MCF 10A (cell line): ENCODE results near the gene TMEM74B. TPM values are rescaled to one million over a fixed set of nuclear protein-coding genes. Genes with fewer than 3 reads are reported as not detected.
A peak's percentile ranks its signal among the peaks of the same experiment; 100 is the strongest.

Experiments
- BruUV-seq: library from RNA; stranded (reverse); fragments of 400-500 nt; replicated peaks from 2 replicates; lab custom pipeline; 2021; lab: Mats Ljungman, UMichigan
- CTCF ChIA-PET: fragments of 300-600 bp; sonication (Branson Sonifier 250); formaldehyde crosslinking; extraction: SDS; loops from one replicate; lab custom pipeline; 2021; ENCODE audit warnings: antibody characterized with exemption, inconsistent platforms; lab: Yijun Ruan, JAX
- POLR2A ChIA-PET: fragments of 300-600, 350-650 bp; sonication (Branson Sonifier 250); formaldehyde crosslinking; extraction: SDS; loops from one replicate; lab custom pipeline; 2020; ENCODE audit warnings: antibody characterized with exemption, inconsistent platforms; lab: Yijun Ruan, JAX
- DNase-seq: peaks from one replicate; pipeline ENCODE4 v3.0.0-alpha.2; 2018; ENCODE audit not compliant: unreplicated experiment
- H3K27ac Mint-ChIP-seq: one replicate; pipeline ENCODE4 v1.8.0; 2022; ENCODE audit warnings: mild to moderate bottlenecking, low read depth, mixed read lengths; ENCODE audit not compliant: unreplicated experiment
- H3K27me3 Mint-ChIP-seq: one replicate; pipeline ENCODE4 v1.8.0; 2022; ENCODE audit warnings: mixed read lengths; ENCODE audit not compliant: insufficient read depth, unreplicated experiment
- H3K36me3 Mint-ChIP-seq: one replicate; pipeline ENCODE4 v1.8.0; 2022; ENCODE audit warnings: mild to moderate bottlenecking, moderate library complexity, mixed read lengths; ENCODE audit not compliant: insufficient read depth, unreplicated experiment
- H3K4me1 Mint-ChIP-seq: one replicate; pipeline ENCODE4 v1.8.0; 2022; ENCODE audit warnings: mixed read lengths; ENCODE audit not compliant: insufficient read depth, unreplicated experiment
- H3K4me3 Mint-ChIP-seq: one replicate; pipeline ENCODE4 v1.8.0; 2022; ENCODE audit warnings: mild to moderate bottlenecking, moderate library complexity, mixed read lengths; ENCODE audit not compliant: unreplicated experiment
- H3K9me3 Mint-ChIP-seq: one replicate; pipeline ENCODE4 v1.8.0; 2022; ENCODE audit warnings: mixed read lengths; ENCODE audit not compliant: unreplicated experiment
- CTCF ChIP-seq: fragments of 200-600 bp; IDR thresholded peaks from one replicate; pipeline ENCODE4 v1.8.0; 2022; ENCODE audit warnings: antibody characterized with exemption, mild to moderate bottlenecking; ENCODE audit not compliant: unreplicated experiment
- intact Hi-C: fragments of 100-400 bp; cut with micrococcal nuclease; formaldehyde crosslinking; loops from 2 replicates; pipeline ENCODE4 v1.14.1; 2022
- total RNA-seq: library from RNA; stranded (reverse); gene quantifications from 2 replicates; pipeline ENCODE4 v1.2.3, GENCODE V29; 2022

Gene TMEM74B
- total RNA-seq, 1 experiment from 2014 or later: not detected

DNA sequence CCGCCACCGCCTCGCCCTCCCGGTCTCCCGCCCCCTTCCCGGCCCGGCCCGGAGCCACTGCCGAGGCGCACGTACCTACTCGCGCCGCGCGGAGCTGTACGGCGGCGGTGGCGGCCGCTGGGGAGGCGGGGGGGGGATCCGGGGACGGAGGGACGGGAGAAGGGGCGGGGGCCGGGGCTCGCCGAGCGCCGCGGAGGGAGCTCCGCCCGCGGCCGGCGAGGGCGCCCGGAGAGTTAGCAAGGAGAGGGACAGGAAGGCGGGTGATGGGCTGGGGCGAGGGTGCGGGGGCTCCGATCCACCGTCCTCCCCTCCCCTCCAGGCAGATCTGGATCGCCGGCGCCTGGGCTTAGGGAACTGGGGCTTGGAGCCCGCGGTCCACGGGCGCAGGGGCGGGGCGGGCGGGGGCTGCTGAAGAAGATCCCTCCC lies 548 bp upstream of the TMEM74B start:
- no peak for TF ChIP-seq CTCF
- Mint-ChIP-seq H3K9me3 (no peaks in the 10 kb centered on the region), H3K27me3 (peaks cover 28% of the 10 kb centered on the region), H3K36me3 (no peaks in the 10 kb centered on the region), H3K4me1 (no peaks in the 10 kb centered on the region), H3K4me3 (peak overlapping the region; percentile 45), H3K27ac (no peak overlapping the region)
- ChIA-PET CTCF (interaction anchor here (0.6 to 2.3 kb wide), 7 partner anchors 10 to 226 kb away, joined by 3 to 14 read pairs (median 3); no protein-coding TSS in a partner anchor), POLR2A (interaction anchor here (2.6 kb wide), 1 partner anchor 24 kb away, joined by 10 read pairs; no protein-coding TSS in a partner anchor)
- no peak for DNase-seq
- BruUV-seq: no TSS peak
- intact Hi-C loops: no loop called here

DNA sequence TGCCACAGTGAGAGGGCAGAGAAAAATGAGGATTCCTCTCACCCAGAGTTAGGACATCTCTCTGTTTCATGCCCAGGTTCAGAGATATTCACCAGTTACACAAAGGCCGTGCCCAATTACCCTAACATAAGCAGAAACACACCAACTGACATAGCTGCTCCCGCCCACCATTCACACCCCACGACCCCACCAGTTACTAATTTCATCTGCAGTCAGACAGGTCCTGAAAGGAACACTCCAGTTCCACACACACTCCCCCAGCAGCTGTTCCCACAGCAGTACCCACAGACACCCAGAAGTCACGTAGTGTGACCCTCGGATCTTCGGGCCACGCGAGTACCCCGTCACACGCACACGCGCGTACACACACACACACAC lies 532 bp downstream of the TMEM74B start:
- no peak for TF ChIP-seq CTCF
- H3K4me1 Mint-ChIP-seq: no peaks in the 10 kb centered on the region
- BruUV-seq: no TSS peak
- DNase-seq: no peak
- CTCF ChIA-PET: interaction anchor here (1.0 to 1.3 kb wide), 3 partner anchors 9 to 29 kb away, joined by 3 to 8 read pairs (median 4); no protein-coding TSS in a partner anchor
- POLR2A ChIA-PET: interaction anchor here (0.6 to 2.6 kb wide), 4 partner anchors 9 to 81 kb away, joined by 3 to 10 read pairs (median 4); no protein-coding TSS in a partner anchor
- H3K36me3 Mint-ChIP-seq: no peaks in the 10 kb centered on the region
- H3K27me3 Mint-ChIP-seq: peaks cover 28% of the 10 kb centered on the region
- H3K27ac Mint-ChIP-seq: no peak overlapping the region
- intact Hi-C loops: no loop called here
- H3K4me3 Mint-ChIP-seq: peak overlapping the region; percentile 48
- H3K9me3 Mint-ChIP-seq: no peaks in the 10 kb centered on the region

GRCh38 chr20:1183153-1183552 lies 1.6 kb downstream of the TMEM74B start:
- no peak for TF ChIP-seq CTCF
- Mint-ChIP-seq H3K4me3 (no peak overlapping the region), H3K9me3 (no peaks in the 10 kb centered on the region), H3K36me3 (no peaks in the 10 kb centered on the region), H3K27me3 (peaks cover 28% of the 10 kb centered on the region), H3K27ac (no peak overlapping the region), H3K4me1 (no peaks in the 10 kb centered on the region)
- intact Hi-C loops: no loop called here
- POLR2A ChIA-PET: interaction anchor here (0.7 to 1.2 kb wide), 2 partner anchors 10 to 12 kb away, joined by 4 read pairs; no protein-coding TSS in a partner anchor
- CTCF ChIA-PET: interaction anchor here (0.7 to 1.3 kb wide), 2 partner anchors 30 to 1055 kb away, joined by 3 to 8 read pairs; no protein-coding TSS in a partner anchor
- no peak for DNase-seq
- no TSS peak for BruUV-seq

DNA sequence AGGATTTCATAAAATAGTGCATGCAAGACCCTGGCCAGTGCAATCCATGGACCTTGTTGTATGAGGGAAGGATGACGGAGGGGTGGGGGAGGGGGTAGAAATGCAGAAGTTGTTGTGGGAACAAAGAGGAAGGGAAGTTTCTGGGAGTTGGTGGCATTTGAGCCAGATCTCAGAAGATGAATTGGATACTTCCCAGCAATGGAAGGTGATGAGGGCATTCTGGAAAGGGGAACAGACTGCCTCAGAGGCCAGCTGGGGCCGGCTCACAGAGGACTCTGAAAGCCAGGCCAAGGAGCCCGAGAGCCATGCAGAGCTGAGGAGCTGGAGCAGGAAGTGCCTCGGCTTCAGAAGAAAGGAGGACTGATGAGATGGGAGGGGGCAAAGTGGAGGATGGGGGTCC lies 2.7 kb downstream of the TMEM74B start:
- no peaks in the 10 kb centered on the region for H3K36me3 Mint-ChIP-seq
- intact Hi-C loops: no loop called here
- POLR2A ChIA-PET: no interaction called here
- DNase-seq: no peak
- no peaks in the 10 kb centered on the region for H3K9me3 Mint-ChIP-seq
- H3K27me3 Mint-ChIP-seq: peaks cover 28% of the 10 kb centered on the region
- TF ChIP-seq CTCF: no peak
- no TSS peak for BruUV-seq
- CTCF ChIA-PET: interaction anchor here (0.6 kb wide), 2 partner anchors 42 to 359 kb away, joined by 3 read pairs; no protein-coding TSS in a partner anchor
- no peaks in the 10 kb centered on the region for H3K4me1 Mint-ChIP-seq
- H3K27ac Mint-ChIP-seq: no peak overlapping the region
- H3K4me3 Mint-ChIP-seq: no peak overlapping the region
